ENCODE results near the gene KCNT2. TPM values are rescaled to one million over a fixed set of nuclear protein-coding genes. Genes with fewer than 3 reads are reported as not detected.

Gene KCNT2
- total RNA-seq, 1 experiment from 2014 or later: 0.41 TPM

- no peak for ATAC-seq
Observed at GRCh38 chr1:196319301-196319700, 288.9 kb downstream of the KCNT2 start.

More at GRCh38 chr1:196319301-196319700, 288.9 kb downstream of the KCNT2 start:
- intact Hi-C loops (cut with micrococcal nuclease; ENCODE audit: unreplicated experiment): no loop called here
- Histone ChIP-seq H3K4me1 (ENCODE audit: control insufficient read depth, insufficient read depth, low read length) (no peaks in the 10 kb centered on the region), H3K9me3 (ENCODE audit: control insufficient read depth, insufficient read depth, low read depth, low read length) (no peaks in the 10 kb centered on the region), H3K36me3 (ENCODE audit: control insufficient read depth, insufficient read depth, low read length) (no peaks in the 10 kb centered on the region), H3K27me3 (ENCODE audit: control insufficient read depth, insufficient read depth, low read length) (no peaks in the 10 kb centered on the region), H3K4me3 (ENCODE audit: low read depth in 2 of 2, low read length in 2 of 2) (no peak overlapping the region), H3K27ac (ENCODE audit: low read length) (no peak overlapping the region)
- POLR2A ChIA-PET: no interaction called here
- BruUV-seq (replicated peaks): no TSS peak
- in situ Hi-C loops (cut with HindIII; ENCODE audit: low pct_unique_long_range_greater_than_20kb, low sequenced_read_pairs): no loop called here
- no peak for TF ChIP-seq CTCF (IDR thresholded peaks at IDR 0.05)
- TF ChIP-seq POLR2AphosphoS5 (IDR thresholded peaks at IDR 0.05; ENCODE audit: low read depth, low read length): no peak
- no peak for TF ChIP-seq REST (IDR thresholded peaks at IDR 0.05; ENCODE audit: insufficient read depth in 1 of 2, low read depth in 2 of 2, low read length in 1 of 2)
- TF ChIP-seq TCF7L2 (IDR thresholded peaks at IDR 0.05; ENCODE audit: low read depth, low read length): no peak
- no peak for TF ChIP-seq SIN3A (IDR thresholded peaks at IDR 0.05; ENCODE audit: borderline replicate concordance, insufficient read depth, low read depth, low read length)
- CTCF ChIA-PET: no interaction called here
- no peak for DNase-seq (ENCODE audit: low read depth, low spot score)
